NCI-H2196 treated with DMSO at 0.1 percent for 48 hours (cell line): ENCODE results near the gene ARID4A.
"Not testable (repeated sequence)": the region's sequence is repeated elsewhere in the genome, so short reads cannot be mapped to it uniquely, and the experiment has no call there.

ENCODE experiments used
- DNase-seq: peaks from one replicate; lab custom pipeline; 2025; ENCODE audit not compliant: unreplicated experiment; lab: John Stamatoyannopoulos, UW

ARID4A gene, protein sequence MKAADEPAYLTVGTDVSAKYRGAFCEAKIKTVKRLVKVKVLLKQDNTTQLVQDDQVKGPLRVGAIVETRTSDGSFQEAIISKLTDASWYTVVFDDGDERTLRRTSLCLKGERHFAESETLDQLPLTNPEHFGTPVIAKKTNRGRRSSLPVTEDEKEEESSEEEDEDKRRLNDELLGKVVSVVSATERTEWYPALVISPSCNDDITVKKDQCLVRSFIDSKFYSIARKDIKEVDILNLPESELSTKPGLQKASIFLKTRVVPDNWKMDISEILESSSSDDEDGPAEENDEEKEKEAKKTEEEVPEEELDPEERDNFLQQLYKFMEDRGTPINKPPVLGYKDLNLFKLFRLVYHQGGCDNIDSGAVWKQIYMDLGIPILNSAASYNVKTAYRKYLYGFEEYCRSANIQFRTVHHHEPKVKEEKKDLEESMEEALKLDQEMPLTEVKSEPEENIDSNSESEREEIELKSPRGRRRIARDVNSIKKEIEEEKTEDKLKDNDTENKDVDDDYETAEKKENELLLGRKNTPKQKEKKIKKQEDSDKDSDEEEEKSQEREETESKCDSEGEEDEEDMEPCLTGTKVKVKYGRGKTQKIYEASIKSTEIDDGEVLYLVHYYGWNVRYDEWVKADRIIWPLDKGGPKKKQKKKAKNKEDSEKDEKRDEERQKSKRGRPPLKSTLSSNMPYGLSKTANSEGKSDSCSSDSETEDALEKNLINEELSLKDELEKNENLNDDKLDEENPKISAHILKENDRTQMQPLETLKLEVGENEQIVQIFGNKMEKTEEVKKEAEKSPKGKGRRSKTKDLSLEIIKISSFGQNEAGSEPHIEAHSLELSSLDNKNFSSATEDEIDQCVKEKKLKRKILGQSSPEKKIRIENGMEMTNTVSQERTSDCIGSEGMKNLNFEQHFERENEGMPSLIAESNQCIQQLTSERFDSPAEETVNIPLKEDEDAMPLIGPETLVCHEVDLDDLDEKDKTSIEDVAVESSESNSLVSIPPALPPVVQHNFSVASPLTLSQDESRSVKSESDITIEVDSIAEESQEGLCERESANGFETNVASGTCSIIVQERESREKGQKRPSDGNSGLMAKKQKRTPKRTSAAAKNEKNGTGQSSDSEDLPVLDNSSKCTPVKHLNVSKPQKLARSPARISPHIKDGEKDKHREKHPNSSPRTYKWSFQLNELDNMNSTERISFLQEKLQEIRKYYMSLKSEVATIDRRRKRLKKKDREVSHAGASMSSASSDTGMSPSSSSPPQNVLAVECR

DNA sequence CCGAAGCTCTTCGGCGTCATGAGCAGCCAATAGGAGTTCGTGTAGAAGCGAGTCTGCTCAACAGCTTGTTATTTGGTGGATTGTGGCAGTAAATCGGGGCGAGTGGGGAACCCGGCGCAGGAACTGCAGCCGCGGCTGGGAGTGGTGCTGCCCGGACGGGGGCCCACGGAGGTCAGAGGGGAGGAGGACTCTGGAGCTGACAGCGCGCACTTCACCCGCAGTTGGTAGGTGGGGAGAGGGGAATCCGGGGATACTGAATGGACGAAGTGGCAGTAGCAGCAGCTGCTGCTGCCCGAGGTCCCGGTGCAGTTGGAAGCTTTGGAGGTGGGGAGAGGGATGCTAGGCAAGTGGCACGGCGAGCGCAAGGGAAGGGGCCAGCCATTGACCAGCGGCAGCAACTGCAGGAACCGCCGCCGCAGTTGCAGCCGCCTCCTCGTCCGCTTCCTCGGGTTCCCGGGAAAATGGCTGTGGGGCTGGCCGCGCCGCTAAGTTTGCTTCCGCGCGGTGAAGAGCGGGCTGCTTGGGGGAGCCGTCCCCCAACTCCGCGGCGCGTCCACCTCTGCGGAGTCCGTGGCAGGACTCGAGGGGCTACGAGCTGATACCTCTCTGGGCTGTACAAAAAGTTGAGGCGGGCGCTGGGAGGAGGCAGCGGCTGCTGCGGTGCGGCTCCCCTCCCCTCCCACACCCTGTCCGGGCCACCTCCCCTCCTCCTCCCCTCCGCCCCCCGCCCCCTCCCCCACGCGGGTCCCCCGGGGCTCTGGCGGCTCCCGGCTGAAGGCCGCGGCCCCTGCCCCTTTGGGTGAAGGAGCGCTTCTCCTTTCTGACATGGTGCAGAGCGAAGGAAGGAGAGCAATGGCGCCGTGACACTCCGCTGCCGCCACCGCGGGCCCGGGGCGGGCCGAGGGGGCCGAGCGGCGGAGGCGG is at the start of gene ARID4A:
Gene ARID4A (plus strand): TSS at position 79 of the 924 bp plus-strand sequence. CDS start 1,300 bp downstream, outside the sequence.
- DNase-seq: no peak

DNA sequence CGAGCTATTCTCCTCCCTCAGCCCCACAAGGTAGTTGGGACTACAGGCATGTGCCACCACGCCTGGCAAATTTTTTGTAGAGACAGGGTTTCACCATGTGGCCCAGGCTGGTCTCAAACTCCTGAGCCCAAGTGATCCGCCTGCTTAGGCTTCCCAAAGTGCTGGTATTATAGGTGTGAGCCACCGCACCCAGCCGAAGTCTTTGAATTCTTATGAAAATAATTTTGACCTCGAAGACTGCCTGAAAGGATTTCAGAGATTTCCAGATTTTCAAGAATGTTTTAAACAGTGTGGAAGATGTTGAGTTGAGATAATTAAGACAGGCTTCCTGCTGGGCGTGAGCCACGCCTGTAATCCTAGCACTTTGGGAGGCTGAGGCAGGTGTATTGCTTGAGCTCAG is 48.7 kb upstream of the ARID4A start:
- DNase-seq: no peak

DNA sequence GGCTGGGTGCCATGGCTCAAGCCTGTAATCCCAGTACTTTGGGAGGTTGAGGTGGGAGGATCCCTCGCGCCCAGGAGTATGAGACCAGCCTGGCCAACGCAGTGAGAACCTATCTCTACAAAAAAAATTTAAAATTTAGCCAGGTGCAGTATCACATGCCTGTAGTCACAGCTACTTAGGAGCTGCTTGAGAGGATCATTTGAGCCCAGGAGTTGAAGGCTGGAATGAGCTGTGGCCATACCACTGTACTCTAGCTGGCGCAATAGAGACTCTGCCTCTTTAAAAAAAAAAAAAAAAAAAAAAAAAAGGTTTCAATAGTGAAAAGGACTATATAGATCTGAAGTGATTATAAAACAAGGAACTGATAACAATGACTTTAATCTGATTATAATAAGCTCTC is 40.2 kb upstream of the ARID4A start:
- DNase-seq: no peak

DNA sequence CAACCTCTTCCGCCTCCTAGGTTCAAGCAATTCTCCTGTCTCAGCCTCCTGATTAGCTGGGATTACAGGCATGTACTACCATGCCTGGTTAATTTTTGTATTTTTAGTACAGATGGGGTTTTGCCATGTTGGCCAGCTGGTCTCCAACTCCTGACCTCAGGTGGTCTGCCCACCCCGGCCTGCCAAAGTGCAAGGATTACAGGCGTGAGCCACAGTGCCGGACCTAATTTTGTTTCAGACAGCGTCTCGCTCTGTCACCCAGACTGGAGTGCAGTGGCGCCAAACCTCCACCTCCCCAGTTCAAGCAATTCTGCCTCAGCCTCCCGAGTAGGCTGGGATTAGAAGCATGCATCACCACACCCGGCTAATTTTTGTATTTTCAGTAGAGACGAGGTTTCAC is 36.4 kb upstream of the ARID4A start:
- DNase-seq: not testable (repeated sequence)

DNA sequence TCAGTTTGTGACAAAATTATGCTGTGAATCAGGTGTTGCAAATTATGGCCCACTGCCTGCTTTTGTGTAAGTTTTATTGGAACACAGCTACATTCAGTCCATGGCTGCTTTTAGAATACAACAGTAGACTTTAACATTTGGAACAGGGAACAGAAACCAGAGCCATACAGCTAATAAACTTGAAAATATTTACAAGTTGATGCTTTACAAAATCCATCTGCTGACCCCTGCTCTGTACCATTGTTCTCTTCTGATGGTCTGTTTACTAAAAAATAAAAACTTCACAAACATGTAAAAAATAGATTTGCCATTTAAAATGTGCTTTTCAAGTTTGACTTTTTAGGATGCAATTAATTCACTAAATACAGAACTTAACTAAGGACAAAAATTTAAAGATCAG is 33.0 kb upstream of the ARID4A start:
- DNase-seq: no peak

DNA sequence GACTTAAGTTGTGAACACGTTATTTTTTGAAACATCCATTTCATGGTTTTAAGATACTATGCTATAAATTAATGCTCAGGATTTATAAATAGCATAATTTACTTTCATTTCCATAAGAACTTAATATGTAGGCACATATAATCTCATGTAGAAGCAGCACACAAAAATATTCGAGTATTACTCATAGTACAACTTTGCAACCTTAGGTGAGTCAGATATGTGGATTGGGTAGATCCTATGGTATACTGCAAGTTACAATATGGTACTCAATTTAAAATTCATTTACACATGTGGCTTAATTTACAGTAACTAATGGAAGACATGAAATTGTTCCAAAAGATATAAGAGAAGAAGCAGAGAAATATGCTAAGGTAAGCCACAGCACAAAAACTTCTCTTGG is 27.7 kb upstream of the ARID4A start:
- DNase-seq: no peak

DNA sequence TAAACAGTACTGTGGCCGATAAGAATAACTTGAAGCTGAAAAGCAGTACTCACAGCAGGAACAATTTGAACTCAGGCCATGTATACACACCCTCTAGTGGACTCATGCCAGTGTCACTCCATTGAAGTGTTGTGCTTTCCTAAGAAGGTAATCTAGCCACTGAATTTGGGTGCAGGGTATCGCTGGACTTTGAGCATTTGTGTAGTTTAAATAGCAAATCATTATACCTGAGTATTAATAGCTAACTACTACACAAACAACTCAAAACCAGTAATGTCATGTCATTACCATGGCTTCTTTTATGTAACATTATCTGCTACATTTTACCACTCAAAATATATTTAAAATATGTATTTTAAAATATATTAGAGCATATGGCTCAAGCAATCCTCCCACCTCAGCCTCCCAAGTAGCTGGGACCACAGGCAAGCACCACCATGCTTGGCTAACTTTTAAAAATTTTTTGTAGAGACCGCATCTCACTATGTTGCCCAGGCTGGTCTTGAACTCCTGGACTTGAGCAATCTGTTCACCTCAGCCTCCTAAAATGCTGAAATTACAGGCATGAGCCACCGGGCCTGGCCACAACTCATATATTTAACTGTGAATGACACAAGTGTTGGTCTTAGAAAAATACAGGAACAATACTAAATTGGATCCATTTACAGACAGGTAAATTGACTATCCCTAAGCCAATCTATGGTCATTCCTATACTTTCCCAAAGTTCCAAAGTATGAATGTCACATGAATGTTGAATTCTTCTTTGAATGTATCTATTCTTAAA is 25.6 kb upstream of the ARID4A start:
- DNase-seq: peak; percentile 10

DNA sequence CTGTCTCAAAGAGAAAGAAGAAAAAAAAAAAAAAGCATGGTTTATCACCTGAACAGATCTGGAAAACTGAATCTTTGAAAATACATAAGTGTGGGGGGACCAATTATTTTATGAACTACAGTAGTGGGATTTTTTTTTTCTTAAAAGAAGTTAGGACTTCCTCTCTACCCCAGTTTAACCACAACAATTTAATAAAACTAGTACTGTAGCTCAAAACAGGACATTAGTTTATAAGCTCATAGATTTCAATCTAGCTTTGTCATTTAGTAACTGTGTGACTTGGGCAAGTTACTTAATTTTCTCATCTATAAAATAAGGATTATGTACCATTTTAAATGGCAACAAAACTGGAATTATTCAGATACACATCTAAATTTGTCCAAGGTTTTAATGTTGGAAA is 23.5 kb upstream of the ARID4A start:
- no peak for DNase-seq

DNA sequence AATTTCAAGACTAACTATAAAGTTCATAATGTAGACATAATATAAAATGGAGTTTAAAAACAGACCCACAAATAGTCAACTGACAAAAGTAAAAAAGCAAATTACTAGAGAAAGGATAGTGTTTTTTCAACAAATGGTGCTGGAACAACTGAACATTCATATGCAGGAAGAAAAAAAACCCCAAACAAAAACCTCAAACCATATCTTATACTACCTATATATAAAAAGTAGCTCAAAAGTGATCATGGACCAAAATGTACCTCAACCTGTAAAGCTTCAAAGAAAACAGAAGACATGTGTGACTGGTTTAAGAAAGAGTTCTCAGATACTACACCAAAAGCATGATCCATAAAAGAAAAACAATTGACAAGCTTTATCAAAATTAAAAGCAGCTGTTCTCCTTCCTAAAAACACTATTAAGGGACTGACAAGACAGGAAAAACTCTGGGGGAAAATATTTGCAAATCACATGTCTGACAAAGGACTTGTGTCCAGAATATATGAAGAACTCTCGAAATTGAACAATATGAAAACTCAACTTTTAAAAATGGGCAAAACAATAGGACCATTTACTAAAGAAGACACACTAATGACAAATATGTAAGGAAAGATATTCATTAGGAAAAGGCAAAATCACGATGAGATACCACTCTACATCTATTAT is 22.7 kb upstream of the ARID4A start:
- DNase-seq: no peak

DNA sequence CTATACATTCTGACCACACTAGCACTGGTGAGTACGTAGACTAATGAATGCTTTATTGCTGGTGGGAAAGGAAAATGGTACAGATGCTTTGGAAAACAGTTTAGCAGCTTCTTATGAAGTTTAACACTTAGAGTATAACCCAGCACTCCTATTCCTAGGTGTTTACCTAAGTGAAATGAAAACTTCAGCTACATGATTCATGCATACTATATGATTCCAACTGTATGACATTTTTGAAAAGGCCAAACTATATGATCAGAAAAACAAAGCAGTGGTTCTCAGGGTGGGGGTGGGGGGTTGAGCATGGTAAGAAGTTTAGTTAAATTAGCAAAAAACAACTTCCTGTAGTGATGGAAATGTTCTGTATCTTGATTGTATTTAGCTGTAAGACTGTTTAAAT is 22.1 kb upstream of the ARID4A start:
- no peak for DNase-seq

DNA sequence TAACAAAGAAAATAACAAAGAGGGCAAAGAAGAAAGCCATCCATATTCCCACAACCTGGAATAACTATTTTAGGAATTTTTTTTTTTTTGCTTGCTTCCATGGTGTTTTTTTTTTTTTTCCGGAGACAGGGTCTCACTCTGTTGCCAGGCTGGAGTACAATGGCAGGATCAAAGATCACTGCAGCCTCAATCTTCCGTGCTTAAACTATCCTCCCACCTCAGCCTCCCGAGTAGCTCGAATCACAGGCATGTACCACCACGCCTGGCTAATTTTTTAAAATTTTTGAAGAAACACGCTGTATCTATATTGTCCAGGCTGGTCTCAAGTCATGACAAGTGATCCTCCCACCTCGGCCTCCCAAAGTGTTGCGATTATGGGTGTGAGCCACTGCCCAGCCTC is 20.2 kb upstream of the ARID4A start:
- no peak for DNase-seq

DNA sequence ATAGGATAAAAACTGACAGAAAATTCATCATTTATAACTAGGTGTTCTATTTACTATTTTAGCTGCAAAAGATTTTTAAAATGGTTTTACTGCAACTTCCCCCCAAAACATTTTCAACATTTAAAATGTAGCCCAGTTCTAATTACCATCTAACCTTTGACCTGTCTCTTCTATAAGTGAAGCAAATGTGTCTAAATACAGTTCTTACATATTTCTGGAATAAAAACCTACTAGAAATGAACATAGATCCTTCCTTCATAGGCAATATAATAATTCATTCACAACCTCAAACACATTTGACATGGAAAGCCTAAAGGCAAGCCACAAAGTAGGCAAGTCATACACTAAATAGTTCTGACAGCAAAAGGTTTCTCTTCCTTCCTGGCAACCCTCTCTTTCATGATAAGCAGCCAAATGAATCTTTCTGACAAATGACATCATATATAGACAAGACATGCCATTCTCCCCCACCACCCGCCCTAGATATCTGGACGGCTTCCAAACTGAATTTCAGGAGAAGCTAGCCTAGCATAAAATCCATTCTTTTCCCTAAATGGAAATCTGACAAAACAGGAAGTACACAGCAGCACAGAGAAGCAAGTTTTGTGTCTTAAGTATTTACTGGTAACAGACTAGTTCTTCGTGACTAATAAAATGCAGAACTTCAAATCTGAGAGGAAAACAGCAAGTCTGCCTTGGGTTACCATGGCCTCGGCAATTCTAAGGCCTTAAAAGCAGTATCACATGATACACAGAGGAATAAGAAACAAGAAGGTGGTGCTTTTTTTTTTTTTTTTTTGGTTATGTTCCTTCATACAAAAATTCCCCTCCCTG is 17.2 kb upstream of the ARID4A start:
- DNase-seq: no peak

DNA sequence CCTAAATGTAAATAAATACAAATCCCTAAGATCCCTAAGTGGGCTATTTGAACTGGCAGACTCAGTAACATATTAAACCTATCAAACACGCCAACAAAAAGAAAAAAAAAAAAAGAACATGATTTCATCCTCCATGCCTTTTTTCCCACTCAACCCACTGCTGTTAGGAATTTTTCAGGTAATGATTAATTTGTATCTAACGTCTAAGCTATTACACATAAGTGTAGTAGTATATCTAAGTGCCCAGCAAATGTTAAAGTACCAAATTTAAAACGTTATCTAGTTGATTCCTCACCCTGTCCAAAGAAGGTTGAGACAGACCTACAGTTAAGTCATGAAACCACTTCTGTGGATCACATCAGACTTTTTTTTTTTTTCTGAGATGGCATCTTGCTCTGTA is 16.4 kb upstream of the ARID4A start:
- DNase-seq: no peak

DNA sequence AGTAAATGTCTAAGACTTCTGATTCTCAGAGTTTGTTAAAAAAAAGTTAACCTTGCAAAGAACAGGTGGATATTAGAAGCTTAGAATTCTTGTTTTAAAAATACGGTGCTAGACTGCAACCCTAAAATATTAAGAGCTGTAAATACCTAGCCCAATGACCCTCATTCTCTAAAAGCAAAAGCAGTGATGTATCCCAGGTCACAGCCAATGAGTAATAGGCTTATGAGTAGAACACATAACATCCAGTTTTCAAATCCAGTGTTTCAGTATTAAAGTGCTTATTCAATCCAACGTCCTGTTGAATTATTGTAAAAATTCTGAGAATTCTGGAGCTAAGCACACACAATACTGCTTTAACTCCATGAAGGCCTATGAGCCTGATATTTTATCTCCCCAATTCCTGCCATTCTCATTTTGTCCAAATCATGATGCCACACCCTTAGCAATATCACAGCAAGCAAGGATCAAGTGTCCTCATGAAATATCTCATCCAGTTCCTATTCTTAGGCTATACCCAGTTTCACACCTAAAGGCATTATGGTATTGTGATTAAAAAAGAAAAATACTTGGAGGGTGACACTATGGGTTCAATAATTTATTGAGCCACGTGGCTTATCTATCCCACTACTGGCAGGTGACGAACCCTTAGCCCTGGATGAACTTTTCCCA is 15.3 kb upstream of the ARID4A start:
- DNase-seq: no peak

DNA sequence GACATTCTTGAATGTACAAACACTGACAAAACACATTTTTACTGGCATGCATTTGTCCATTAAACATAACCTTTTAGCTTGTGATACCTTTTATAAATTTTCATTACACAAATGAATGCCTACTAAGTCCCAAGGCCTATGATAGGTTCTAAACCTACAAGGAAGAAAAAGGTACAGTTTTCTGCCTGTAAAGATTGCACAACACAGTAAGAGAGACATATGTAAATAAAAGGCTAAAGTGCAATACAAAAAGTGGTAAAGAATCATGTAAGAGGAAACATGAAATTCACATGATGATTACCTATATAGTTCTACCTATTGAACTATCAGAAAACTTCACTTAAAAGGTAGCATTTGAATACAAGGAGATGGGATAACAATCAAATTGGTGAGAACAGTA is 14.6 kb upstream of the ARID4A start:
- DNase-seq: no peak

DNA sequence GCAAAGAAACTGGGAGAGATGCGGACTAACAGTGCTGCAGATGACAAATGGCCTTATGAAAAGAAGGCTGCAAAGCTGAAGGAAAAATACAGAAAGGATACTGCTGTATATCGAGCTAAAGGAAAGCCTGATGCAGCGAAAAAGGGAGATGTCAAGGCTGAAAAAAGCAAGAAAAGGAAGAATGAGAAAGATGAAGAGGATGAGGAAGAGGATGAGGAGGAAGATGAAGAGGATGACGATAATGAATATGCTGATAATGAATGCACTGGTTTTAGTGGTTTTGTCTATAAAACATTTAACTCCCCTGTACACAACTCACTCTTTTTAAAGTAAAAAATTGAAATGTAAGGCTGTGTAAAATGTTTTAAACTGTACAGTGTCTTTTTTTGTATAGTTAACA is 13.2 kb upstream of the ARID4A start:
- DNase-seq: no peak

DNA sequence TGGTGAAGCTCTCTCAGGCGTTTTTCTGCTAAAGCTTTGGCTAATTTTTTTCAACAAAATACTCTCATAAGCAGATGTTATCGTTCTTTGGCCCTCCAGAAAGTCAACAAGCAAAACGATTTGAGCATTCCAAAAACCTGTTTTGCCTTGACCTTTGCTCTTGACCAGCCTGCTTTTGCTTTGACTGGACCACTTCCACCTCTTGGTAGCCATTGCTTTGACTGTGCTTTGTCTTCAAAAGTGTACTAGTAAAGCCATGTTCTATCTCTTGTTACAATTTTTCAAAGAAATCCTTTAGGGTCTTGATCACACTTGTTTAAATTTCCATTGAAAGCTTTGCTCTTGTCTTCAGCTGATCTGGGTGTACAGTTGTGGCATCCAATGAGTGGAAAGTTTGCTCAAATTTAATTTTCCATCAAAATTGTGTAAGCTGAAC is 10.7 kb upstream of the ARID4A start:
- DNase-seq: no peak
